Activated CD8-positive, alpha-beta memory T cell treated with anti-CD3 and anti-CD28 coated beads, Interleukin-2, amount 50 U/mL, for 1 hour (primary cell): ENCODE measurements around the gene FBXL20.
"Not testable (repeated sequence)": the region's sequence is repeated elsewhere in the genome, so short reads cannot be mapped to it uniquely, and the experiment has no call there.

Source experiments
- DNase-seq: peaks from one replicate; pipeline ENCODE4 v3.0.0-alpha.2; 2020; ENCODE audit errors: extremely low read depth

The FBXL20 gene

GRCh38 chr17:39380144-39380543 lies 21.3 kb downstream of the FBXL20 start:
- DNase-seq = no peak

- no peak for DNase-seq
Measured at GRCh38 chr17:39376434-39376833, 25.0 kb downstream of the FBXL20 start.

- DNase-seq = not testable (repeated sequence)
Measured at GRCh38 chr17:39367805-39368204, 33.6 kb downstream of the FBXL20 start.

- no peak for DNase-seq
Measured at GRCh38 chr17:39365872-39366271, 35.6 kb downstream of the FBXL20 start.

GRCh38 chr17:39365242-39365641 lies 36.2 kb downstream of the FBXL20 start:
- DNase-seq = no peak

- DNase-seq = no peak
Measured at GRCh38 chr17:39364236-39365025, 37.0 kb downstream of the FBXL20 start.

- no peak for DNase-seq
Measured at GRCh38 chr17:39361064-39361463, 40.4 kb downstream of the FBXL20 start.

- DNase-seq = no peak
Measured at GRCh38 chr17:39360537-39360936, 40.9 kb downstream of the FBXL20 start.

- DNase-seq = no peak
Measured at GRCh38 chr17:39359994-39360393, 41.4 kb downstream of the FBXL20 start.

- no peak for DNase-seq
Measured at GRCh38 chr17:39357986-39358385, 43.4 kb downstream of the FBXL20 start.

GRCh38 chr17:39357488-39357887 lies 43.9 kb downstream of the FBXL20 start:
- no peak for DNase-seq

- no peak for DNase-seq
Measured at GRCh38 chr17:39352986-39353385, 48.4 kb downstream of the FBXL20 start.

GRCh38 chr17:39352511-39352910 lies 48.9 kb downstream of the FBXL20 start:
- no peak for DNase-seq

- no peak for DNase-seq
Measured at GRCh38 chr17:39351508-39351907, 49.9 kb downstream of the FBXL20 start.

GRCh38 chr17:39349246-39349645 lies 52.2 kb downstream of the FBXL20 start:
- DNase-seq = no peak

GRCh38 chr17:39346863-39347262 lies 54.6 kb downstream of the FBXL20 start:
- not testable (repeated sequence) for DNase-seq

- DNase-seq = no peak
Measured at GRCh38 chr17:39341541-39341940, 59.9 kb downstream of the FBXL20 start.

GRCh38 chr17:39340731-39341130 lies 60.7 kb downstream of the FBXL20 start:
- DNase-seq = no peak

- DNase-seq = no peak
Measured at GRCh38 chr17:39339272-39339671, 62.2 kb downstream of the FBXL20 start.

GRCh38 chr17:39337649-39338048 lies 63.8 kb downstream of the FBXL20 start:
- not testable (repeated sequence) for DNase-seq

GRCh38 chr17:39335704-39336223 lies 65.7 kb downstream of the FBXL20 start:
- DNase-seq = no peak

- not testable (repeated sequence) for DNase-seq
Measured at GRCh38 chr17:39334008-39334744, 67.2 kb downstream of the FBXL20 start.

- DNase-seq = no peak
Measured at GRCh38 chr17:39332092-39332491, 69.3 kb downstream of the FBXL20 start.
